Astrocyte of the cerebellum (primary cell): ENCODE measurements around the gene ETFBKMT.

Experiments used
- DNase-seq: peaks from one replicate; pipeline ENCODE4 v3.0.0-alpha.2; 2011; ENCODE audit warnings: low read depth
- H3K4me3 ChIP-seq: 2 replicates; pipeline ENCODE4 v1.5.1; 2011; ENCODE audit warnings: mild to moderate bottlenecking, low read depth, low read length, moderate library complexity
- CTCF ChIP-seq: IDR thresholded peaks from 2 replicates; pipeline ENCODE4 v1.5.1; 2012; ENCODE audit warnings: low read length, low read depth, moderate library complexity, mild to moderate bottlenecking; ENCODE audit errors: missing control alignments
- in situ Hi-C: cut with HindIII; loops from 2 replicates; pipeline ENCODE4 v1.10.0; 2017; ENCODE audit warnings: low sequenced_read_pairs

The ETFBKMT gene

DNA sequence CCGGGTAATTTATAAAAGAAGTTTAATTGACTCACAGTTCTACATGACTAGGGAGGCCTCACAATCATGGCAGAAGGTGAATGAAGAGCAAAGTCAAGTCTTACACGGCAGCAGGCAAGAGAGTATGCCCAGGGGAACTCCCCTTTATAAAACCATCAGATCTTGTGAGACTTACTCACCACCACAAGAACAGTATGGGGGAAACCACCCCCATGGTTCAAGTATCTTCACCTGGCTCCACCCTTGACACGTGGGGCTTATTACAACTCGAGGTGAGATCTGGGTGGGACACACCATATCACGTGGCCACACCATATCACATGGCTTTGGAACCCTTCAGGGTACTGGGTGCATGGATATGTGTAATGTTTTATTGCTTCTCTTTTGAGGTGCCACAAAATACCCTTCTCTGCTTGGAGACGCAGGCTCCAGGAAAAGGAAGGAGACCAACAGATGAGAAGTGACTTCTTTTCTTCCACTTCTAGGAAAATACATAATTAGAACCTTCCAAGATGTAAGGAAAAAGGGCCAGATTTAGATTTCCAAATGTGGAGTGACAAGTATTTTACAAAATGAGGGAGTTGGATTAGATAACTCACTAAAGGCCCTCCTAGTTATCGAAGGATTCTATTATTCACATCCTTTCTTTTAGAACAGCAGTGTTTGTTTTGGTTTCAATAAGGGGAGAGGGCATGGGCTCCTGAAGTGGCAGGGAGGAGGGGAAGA, 33.1 kb upstream of the ETFBKMT start:
- no peak for DNase-seq
- in situ Hi-C loops, result no loop called here
- TF ChIP-seq CTCF, result no peak
- H3K4me3 ChIP-seq, result no peak overlapping the region

DNA sequence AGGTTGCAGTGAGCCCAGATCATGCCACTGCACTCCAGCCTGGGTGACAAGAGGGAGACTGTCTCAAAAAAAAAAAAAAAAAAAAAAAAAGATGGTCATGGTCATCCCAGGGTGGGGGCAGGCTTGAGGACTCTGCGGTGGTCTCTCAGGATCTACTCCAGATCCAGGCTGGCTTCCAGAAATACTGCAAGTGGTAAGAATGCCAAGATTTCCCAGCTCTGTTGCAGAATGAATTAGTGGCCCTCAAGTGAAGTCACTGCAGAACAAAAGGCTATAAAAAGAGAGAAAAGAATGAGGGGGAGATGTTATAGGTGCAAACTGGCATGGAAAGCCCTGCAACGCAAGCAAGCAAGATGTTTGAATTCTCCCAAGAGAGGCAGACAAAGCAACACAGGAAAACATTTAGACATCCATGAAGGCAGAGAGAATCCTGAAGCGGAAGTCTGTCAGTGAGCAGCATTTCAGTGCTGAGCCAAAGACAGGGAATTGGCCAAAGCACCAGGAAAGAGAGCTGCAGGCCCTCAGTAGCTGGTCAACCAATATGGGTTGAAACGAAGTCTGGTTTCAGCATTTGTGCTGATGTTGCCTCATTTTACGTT, 31.9 kb upstream of the ETFBKMT start:
- no peak for TF ChIP-seq CTCF
- DNase-seq, result no peak
- H3K4me3 ChIP-seq, result no peak overlapping the region
- in situ Hi-C loops, result no loop called here

DNA sequence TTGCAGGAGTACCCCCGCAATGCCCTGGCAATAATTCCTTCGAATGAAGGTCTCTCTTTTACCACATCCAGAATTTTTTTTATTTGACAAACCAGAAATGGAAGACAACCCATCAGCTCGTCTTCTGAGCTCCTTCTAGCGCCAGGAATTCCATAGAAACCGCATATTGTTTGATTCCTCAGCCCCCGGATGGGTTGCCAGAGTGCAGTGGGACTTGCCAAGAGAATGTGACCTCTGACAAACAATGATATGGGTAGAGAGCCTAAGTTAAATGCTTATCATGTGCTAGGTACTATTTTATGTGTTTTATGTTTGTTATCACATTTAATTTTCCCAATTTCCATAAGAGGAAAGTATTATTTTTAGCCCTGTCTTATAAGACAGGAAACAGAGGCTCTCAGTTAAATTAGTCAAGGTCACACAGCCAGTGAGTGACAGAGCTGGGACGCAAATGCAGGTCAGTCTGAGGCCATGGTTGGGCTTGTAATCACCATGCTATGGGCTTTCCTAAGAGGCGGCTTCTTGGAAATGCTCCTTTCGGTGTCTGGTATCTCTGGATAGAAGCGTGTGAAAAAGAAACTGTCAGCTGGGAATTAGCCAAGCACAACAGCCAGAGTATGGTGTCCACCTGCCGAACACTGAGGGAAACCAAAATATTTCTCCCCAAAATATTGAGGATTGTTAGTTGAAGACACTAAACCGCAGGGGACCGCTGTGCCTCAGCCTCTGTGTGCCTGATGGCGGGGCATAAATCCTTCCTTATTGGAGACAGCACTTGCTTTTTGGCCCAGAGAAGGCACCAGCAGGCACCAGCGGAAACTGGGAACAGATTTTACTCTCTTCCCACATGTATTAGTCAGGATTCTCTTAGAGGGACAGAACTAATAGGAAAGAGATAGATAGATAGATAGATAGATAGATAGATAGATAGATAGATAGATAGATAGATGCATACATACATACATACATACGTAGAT, 29.4 kb upstream of the ETFBKMT start:
- H3K4me3 ChIP-seq, result no peak overlapping the region
- DNase-seq, result peak; percentile 67
- in situ Hi-C loops, result no loop called here

DNA sequence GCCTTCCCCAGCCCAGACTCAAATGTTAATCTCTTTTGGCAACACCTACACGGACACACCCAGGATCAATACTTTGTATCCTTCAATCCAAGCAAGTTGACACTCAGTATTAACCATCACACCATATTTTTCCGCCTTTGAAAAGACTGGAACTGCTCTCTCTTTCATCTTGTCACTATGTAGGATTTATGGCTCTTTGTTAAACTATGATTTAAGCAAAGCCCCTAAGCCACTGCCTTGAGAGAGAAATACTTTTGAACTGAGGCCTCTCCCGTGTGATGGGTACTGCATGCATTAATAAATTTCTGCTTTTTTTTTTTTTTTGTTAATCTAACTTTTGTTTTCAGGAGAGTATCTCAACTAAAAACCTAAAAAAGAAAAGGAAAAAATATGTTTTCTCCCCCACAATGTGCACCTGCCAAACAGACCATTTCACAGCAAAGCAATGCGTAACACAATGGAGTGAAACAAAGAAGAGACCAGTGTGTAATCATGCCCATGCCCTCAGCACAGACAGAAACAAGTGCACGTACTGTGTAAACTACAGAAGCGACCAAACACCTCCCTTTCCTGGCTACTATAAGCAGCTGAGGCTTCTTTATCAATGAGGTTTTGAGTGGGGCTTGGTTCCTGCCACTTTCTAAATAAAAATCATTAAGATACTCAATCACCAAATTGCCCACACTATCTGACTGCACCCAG, 28.3 kb upstream of the ETFBKMT start:
- no peak overlapping the region for H3K4me3 ChIP-seq
- no peak for TF ChIP-seq CTCF
- DNase-seq, result no peak
- in situ Hi-C loops, result no loop called here

More for the DNA sequence above, 29.4 kb upstream of the ETFBKMT start:
- TF ChIP-seq CTCF, result no peak

DNA sequence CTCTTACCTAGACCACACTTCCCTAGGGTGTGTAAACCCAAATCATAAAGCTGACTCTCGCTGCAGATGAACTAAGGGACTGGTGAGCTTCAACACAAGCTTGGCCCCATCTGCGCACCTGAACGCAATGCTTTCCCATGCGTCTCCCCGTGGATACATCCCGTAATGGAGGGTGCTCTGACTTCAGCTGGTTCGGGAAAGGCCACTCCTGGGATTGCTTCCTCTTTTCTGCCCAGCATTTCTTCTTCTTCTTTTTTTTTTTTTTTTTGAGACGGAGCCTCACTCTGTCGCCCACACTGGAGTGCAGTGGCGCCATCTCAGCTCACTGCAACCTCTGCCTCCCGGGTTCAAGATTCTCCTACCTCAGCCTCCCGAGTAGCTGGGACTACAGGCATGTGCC, 27.7 kb upstream of the ETFBKMT start:
- in situ Hi-C loops, result no loop called here
- no peak for TF ChIP-seq CTCF
- DNase-seq, result no peak
- H3K4me3 ChIP-seq, result no peak overlapping the region

- in situ Hi-C loops, result no loop called here
- no peak for DNase-seq
Measured at GRCh38 chr12:31633464-31633863, 26.0 kb upstream of the ETFBKMT start.

More at GRCh38 chr12:31633464-31633863, 26.0 kb upstream of the ETFBKMT start:
- no peak overlapping the region for H3K4me3 ChIP-seq
- TF ChIP-seq CTCF, result no peak
